Measurements from ENCODE around the gene RNF212.

The RNF212 gene

GRCh38 chr4:1112821-1113182 is 562 bp downstream of the RNF212 start:
- no peak for DNase-seq

GRCh38 chr4:1112174-1112820 is 1.1 kb downstream of the RNF212 start:
- DNase-seq, result no peak

GRCh38 chr4:1111259-1111809 is 2.0 kb downstream of the RNF212 start:
- DNase-seq, result no peak

- DNase-seq, result no peak
Measured at GRCh38 chr4:1109898-1110506, 3.4 kb downstream of the RNF212 start.

GRCh38 chr4:1109333-1109732 is 4.0 kb downstream of the RNF212 start:
- no peak for DNase-seq

GRCh38 chr4:1105662-1106061 is 7.7 kb downstream of the RNF212 start:
- no peak for DNase-seq

- DNase-seq, result no peak
Measured at GRCh38 chr4:1105067-1105466, 8.3 kb downstream of the RNF212 start.

GRCh38 chr4:1104647-1105046 is 8.7 kb downstream of the RNF212 start:
- DNase-seq, result no peak

- peak in 1 of 2 experiments; percentile 19 for DNase-seq
Measured at GRCh38 chr4:1099684-1100335, 13.6 kb downstream of the RNF212 start.

- DNase-seq, result no peak
Measured at GRCh38 chr4:1099270-1099669, 14.1 kb downstream of the RNF212 start.

GRCh38 chr4:1098311-1098925 is 14.9 kb downstream of the RNF212 start:
- no peak for DNase-seq

GRCh38 chr4:1097553-1097952 is 15.8 kb downstream of the RNF212 start:
- DNase-seq, result no peak

- no peak for DNase-seq
Measured at GRCh38 chr4:1096841-1097240, 16.5 kb downstream of the RNF212 start.

GRCh38 chr4:1094336-1094690 is 19.1 kb downstream of the RNF212 start:
- no peak for DNase-seq

GRCh38 chr4:1093391-1094335 is 19.7 kb downstream of the RNF212 start:
- DNase-seq, result peak in 1 of 2 experiments; percentile 36

- DNase-seq, result no peak
Measured at GRCh38 chr4:1092983-1093361, 20.4 kb downstream of the RNF212 start.

GRCh38 chr4:1092026-1092982 is 21.1 kb downstream of the RNF212 start:
- DNase-seq, result no peak

- DNase-seq, result no peak
Measured at GRCh38 chr4:1091561-1091995, 21.8 kb downstream of the RNF212 start.

GRCh38 chr4:1090465-1091440 is 22.6 kb downstream of the RNF212 start:
- no peak for DNase-seq

- no peak for DNase-seq
Measured at GRCh38 chr4:1090036-1090435, 23.3 kb downstream of the RNF212 start.
